HFF-Myc (cell line): ENCODE data around the gene LRRC1.

ENCODE experiments used
- DNase-seq: peaks from one replicate; pipeline ENCODE4 v3.0.0-alpha.2; 2011; ENCODE audit warnings: low read depth; ENCODE audit errors: extremely low read depth
- H3K4me3 ChIP-seq: replicated peaks from 2 replicates; pipeline ENCODE4 v1.5.1; 2011; ENCODE audit warnings: low read depth, mild to moderate bottlenecking, control low read depth, low read length
- CTCF ChIP-seq: IDR thresholded peaks from 2 replicates; pipeline ENCODE4 v1.5.1; 2012; ENCODE audit warnings: mild to moderate bottlenecking, low read depth, low read length, control low read depth; ENCODE audit errors: missing control alignments

The LRRC1 gene

DNA sequence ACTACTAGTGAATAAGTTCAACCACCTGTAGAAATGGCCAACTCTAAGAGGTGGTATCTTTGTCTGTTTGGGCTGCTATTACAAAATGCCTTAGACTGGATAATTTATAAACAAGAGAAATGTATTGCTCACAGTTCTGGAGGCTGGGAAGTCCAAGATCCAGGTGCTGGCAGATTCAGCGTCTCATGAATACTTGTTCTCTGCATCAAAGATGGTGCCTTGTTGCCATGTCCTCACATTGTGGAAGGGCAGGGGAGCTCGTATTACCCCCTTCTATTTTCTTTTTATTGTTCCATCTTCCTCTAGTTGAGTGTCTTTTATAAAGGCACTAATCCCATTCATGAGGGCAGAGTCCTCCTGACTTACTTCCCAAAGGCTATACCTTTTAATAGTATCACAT, 58.0 kb downstream of the LRRC1 start:
- no peak for DNase-seq
- no peak for TF ChIP-seq CTCF
- H3K4me3 ChIP-seq: no peak overlapping the region

- DNase-seq: no peak
- no peak for TF ChIP-seq CTCF
- no peak overlapping the region for H3K4me3 ChIP-seq
These were observed 60.2 kb downstream of the LRRC1 start for GRCh38 chr6:53854843-53855567.

GRCh38 chr6:53855940-53856339, 61.1 kb downstream of the LRRC1 start:
- TF ChIP-seq CTCF: no peak
- H3K4me3 ChIP-seq: no peak overlapping the region
- DNase-seq: no peak

GRCh38 chr6:53857318-53858094, 62.7 kb downstream of the LRRC1 start:
- H3K4me3 ChIP-seq: no peak overlapping the region
- no peak for DNase-seq
- no peak for TF ChIP-seq CTCF

- TF ChIP-seq CTCF: no peak
- no peak for DNase-seq
- no peak overlapping the region for H3K4me3 ChIP-seq
These were observed 63.4 kb downstream of the LRRC1 start for GRCh38 chr6:53858196-53858595.

DNA sequence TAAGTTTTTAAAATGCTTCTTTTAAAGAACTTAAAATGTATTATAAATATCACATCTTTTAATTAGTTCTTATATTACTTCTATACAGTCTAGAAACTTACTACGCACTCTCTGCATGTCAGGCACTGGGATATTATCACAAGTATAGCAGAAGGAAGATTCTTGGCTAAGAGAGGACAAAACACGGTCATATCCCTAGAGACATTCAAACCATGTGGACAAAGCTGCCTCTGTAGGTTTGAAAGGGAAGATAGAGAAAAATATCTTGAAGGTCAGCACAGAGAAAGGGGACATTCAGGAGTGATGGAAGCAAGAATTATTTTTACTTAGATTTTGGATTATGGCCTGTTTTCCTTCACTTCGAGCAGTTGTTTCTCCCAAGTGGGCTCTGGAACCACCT, 64.1 kb downstream of the LRRC1 start:
- TF ChIP-seq CTCF: no peak
- DNase-seq: no peak
- H3K4me3 ChIP-seq: no peak overlapping the region
